NCI-H2029 treated with DMSO at 0.1 percent for 48 hours (cell line): ENCODE data around the gene CHTOP.

Experiments
- DNase-seq: peaks from one replicate; lab custom pipeline; 2025; lab: John Stamatoyannopoulos, UW

Gene CHTOP

GRCh38 chr1:153685544-153686340 is 51.9 kb downstream of the CHTOP start:
- DNase-seq: no peak

DNA sequence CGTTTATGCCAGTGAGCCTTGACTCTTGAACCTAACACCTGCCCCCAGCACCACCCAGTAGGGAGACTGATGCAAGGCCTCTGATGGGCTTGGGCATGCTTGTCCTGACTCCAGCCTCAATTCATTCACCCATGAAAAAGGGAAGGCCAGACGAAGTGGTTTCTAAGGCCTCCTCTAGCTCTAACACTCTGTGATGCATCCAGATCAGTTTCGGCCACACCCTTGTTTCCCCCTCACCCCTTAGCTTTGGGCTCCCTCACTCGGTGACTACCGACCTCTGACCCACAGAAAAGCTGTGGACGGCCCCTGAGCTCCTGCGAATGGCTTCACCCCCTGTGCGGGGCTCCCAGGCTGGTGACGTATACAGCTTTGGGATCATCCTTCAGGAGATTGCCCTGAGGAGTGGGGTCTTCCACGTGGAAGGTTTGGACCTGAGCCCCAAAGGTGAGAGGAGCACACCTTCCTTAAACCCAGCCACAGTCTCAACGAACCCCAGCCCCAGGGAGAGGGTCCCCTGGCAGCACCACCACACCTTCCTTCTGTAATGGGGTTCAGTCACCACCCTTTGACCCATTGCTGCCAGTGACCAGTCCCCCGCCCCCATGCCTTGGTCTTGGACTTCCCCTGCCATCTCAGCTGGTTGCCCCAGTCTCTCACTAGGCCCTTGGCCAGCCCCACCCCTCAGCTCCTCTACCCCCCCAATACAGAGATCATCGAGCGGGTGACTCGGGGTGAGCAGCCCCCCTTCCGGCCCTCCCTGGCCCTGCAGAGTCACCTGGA is 53.7 kb downstream of the CHTOP start:
- no peak for DNase-seq

DNA sequence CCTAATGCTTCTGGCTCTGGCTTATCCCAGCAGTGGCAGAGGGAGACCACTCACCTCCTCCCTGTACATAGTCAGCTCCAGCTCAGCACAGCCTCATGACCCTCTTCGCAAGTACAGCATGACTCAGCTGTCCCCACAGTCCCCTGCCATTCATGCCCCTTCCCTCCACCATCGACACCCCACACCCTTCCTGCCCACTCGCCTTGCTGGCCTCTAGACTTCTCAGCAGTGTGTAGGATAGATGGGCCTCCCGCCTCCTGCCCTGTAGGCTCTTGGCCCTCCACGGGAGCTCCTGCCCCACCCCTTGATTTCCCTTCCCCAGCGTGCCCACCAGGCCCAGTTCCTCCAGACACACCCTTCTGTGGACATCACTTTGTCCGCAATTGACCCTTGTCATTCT is 54.4 kb downstream of the CHTOP start:
- DNase-seq: no peak

GRCh38 chr1:153688736-153689328 is 55.0 kb downstream of the CHTOP start:
- DNase-seq: no peak

DNA sequence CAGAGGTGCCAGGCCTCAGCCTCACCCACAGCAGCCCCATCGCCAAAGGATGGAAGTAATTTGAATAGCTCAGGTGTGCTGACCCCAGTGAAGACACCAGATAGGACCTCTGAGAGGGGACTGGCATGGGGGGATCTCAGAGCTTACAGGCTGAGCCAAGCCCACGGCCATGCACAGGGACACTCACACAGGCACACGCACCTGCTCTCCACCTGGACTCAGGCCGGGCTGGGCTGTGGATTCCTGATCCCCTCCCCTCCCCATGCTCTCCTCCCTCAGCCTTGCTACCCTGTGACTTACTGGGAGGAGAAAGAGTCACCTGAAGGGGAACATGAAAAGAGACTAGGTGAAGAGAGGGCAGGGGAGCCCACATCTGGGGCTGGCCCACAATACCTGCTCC is 59.6 kb downstream of the CHTOP start:
- DNase-seq: no peak
